Renal cortical epithelial cell (primary cell): Measurements from ENCODE around the gene FANCG. TPM values are rescaled to one million over a fixed set of nuclear protein-coding genes. Genes with fewer than 3 reads are reported as not detected.

ENCODE experiments used
- DNase-seq: peaks from one replicate; pipeline ENCODE4 v3.0.0-alpha.2; 2011; ENCODE audit warnings: low read depth
- total RNA-seq: library from RNA; depleted of rRNA; stranded (reverse); fragments of >200 nt; gene quantifications from 2 replicates; pipeline ENCODE4 v1.2.3, GENCODE V29; 2014

The FANCG gene
- total RNA-seq, 1 donor from 2014 or later = 6.7 TPM

- no peak for DNase-seq
These were observed 24.0 kb upstream of the FANCG start for GRCh38 chr9:35103660-35104191.

DNA sequence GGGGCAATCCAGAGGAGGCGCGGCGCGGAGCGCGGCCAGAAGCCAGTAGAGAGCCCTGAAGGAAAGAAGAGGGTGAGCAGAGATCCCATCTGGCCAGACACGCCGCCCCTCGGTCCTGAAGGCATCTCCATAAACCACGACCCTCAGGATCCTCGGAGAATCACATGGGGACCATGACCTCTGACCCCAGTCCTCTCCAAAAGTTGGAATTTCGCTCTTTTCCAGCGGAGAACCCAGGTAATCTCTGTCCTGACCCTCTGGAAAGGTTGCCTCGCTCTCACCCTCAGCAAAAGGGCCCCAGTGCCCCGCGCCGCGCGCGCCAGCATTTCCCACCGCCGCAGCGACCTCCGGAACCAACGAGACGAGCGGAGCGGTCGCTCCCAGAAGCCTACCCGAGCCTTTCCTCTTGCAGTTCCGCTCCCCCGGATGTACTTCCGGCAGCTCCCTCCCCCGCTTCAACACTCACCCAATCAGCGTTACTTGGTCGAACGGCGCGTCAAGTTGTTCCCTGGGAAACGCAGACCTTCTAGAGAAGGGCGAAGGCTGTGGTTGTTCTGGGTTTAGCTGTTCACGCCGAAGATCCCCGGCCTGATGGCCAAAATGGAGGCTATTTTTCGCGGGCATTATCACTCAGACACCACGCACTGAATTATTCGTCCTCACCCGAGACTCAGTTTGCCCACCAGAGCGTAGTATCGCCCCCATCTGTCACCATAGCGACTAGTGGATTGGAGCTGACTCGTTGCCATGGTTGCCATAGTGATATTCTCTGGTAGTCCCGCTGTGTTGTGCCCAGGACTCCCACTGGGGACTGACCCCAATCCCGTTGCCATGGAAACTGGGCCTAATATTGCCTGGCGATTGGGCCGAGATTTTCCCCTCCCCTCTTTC lies 23.3 kb upstream of the FANCG start, which contains the start of gene STOML2:
Gene STOML2, minus strand, starts transcription at position 363 of the 891 bp plus-strand sequence. Its CDS starts 37 bp downstream, at position 326.
- DNase-seq = peak; percentile 94

DNA sequence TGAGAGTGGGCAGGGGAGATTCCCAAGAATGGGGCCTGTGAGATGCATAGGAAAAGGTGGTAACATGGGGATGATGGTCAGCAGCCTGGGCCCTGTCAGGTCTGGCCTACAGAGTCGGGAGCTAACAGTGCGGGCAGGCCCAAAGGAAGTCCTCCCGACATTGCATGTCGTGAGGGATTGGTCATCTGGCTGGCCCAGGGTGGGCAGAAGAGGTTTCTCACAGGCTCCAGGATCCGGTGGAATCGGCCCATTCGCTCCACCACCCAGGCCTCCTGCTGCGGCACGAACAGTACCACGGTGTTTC lies 22.7 kb upstream of the FANCG start:
- DNase-seq = no peak

- DNase-seq = no peak
These were observed 17.8 kb upstream of the FANCG start for GRCh38 chr9:35097573-35097972.

DNA sequence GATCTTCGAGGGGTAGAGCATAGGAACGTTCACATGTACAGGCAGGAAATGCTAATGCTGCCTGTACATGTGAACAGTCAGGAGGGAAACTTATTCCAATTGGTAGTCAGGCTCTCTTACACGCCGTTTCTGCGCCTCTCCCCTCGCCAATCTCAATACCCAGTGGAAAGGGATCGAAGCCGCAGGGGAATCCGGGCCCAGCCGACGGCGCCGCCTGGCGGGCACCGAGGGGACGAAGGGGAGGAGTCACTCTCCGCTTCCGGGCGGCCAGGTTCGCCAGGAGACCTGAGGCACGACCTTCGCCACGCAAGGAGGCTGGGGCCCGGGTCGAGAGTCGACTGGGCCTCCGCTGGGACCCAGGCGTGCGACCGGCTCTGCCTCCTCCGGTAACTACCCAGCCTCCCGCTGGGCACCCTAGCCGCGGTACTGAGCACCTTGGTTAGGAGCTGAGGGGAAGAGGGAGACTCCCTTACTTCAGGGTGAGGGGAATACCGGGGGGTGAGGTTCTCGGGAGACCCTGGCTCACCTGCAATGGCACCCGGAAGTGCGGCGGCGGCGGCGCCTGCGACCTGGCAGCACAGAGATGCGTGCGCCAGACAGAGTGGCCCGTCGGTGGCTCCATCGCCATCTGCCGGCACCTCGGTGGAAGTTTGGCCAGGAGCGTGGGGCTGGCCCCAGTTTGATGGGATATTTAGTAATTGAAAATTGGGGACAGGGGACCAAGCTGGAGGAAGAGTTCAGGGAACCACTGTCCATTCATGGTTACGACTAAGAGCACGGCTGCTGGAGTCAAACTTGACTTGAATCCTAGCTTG lies 16.5 kb upstream of the FANCG start, which contains the start of gene PIGO:
Gene PIGO, minus strand, starts transcription at position 557 of the 815 bp plus-strand sequence. CDS start 1,026 bp downstream, outside the sequence.
- peak; percentile 60 for DNase-seq

DNA sequence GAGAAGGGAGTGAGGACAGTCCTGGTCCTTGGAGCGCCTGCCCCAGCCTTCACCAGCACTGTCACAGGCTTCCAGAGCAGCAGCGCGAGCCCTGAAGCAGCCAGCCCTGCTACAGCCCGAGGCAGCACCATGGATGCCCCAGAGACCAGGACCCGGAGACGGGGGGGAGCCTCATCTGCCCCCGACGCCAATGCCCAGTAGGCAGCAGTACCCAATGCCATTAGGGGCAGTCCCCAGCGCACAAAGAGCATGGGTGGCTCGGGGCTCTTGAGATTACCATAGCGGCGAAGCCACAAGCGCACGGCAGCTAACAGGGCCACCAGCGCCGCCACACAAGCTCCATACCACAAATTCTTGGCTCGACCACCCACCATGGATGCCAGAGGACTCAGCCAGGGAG lies 11.8 kb upstream of the FANCG start:
- DNase-seq = no peak

- DNase-seq = no peak
These were observed 9.7 kb upstream of the FANCG start for GRCh38 chr9:35089434-35089833.

GRCh38 chr9:35085078-35085477 lies 5.3 kb upstream of the FANCG start:
- no peak for DNase-seq

DNA sequence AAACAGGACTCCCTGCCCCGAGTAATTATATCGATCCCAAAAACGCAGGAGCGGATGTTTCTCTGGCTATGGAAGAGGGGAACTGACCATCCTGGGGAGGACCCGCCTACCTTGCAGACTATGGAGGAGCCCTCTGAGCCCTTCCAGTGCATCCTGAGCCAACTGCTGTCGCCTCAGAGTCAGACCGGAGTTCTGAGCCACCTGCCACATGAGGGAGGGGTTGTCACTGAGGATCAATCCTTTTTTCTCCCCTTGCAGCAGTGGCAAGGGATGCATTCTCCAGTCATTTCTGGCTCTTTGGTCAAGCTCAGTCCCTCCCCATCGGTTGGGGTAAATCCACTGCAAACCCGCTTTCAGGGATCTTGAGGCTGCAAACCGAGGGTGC lies 709 bp downstream of the FANCG start:
- DNase-seq = no peak

GRCh38 chr9:35078066-35078465 lies 1.7 kb downstream of the FANCG start:
- DNase-seq = no peak

GRCh38 chr9:35076848-35077247 lies 2.9 kb downstream of the FANCG start:
- DNase-seq = no peak

DNA sequence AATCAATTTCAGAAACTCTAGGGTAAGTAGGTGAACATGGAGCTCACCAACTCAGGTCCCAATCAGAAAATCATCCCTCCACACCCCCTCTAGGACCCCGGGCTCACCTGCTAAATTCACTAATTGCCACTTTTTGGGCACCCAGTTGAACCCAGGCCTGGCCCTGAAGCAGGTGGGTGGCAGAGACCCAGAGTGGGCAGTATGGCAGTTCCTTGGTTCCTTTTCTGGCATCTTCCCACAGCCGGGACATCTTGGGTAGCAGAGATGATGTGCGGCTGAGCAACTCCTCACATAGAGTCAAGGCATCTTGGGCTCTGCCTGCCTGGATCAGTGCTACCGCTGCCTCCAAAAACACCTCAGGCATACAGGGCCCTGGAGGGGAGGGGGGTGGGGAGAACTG lies 4.4 kb downstream of the FANCG start:
- no peak for DNase-seq

GRCh38 chr9:35074791-35075190 lies 5.0 kb downstream of the FANCG start:
- no peak for DNase-seq

DNA sequence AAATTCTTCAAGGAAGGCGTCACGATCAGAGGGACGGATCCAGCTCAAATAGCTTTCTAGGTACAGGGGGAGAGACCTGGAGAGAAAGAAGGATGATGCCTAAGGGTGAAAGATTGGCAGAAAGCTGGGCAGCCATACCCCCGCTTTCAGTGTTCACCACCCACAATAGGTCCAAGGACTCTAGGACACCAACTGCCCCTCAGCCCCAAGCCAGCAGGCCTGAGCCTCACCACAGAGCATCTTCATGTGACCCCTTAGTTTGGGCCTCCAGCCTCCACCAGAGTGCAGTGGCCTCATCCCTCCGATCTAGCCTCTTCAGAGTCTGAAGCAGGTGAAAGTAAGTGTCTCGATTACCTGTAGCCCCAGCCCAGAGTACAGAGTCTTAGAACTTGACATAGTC lies 5.6 kb downstream of the FANCG start:
- DNase-seq = no peak

- no peak for DNase-seq
These were observed 6.5 kb downstream of the FANCG start for GRCh38 chr9:35073279-35073612.

DNA sequence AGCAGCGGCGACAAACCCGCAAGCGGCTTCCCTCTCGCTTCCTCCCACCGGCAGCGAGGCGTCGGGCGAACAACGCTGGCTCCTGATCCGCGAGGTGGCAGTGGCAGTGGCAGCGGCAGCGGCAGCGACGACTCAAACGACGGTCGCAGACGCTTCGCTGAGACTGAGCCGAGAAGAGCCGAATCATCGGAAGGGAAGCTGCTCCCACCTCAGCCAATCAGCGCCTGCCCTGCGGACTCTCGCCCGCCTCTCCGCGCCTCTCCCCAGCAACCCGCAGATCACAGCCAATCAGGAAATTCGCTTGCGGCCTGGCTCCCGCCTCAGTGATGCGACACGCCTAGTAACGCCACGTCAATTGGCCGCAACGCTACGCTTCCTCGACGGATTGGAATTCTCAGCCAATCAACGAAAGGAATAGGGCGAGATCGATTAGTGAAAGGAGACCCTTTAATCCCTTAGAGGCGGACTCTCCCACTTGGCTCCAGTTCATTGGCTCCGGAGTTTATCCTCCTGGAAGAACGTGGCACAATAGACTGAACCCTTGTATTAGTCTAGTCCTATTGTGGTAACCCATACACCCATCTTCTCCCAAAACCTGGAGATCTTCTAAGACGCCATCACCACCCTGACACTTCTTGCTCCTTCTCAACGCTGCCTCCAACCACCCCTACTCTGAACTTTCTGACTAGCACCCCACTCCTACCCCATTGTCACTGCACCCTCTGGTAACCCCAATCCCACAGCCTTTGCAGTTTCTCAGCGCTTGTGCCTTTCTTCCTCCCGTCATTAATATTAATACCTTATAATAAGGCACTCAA lies 7.1 kb downstream of the FANCG start, which contains the start of gene VCP:
Gene VCP, minus strand, starts transcription at position 165 of the 818 bp plus-strand sequence. CDS start 272 bp downstream, outside the sequence.
- peak; percentile 97 for DNase-seq

GRCh38 chr9:35071814-35072460 lies 7.8 kb downstream of the FANCG start:
- peak; percentile 42 for DNase-seq

GRCh38 chr9:35070823-35071813 lies 8.6 kb downstream of the FANCG start:
- DNase-seq = peak; percentile 65

- no peak for DNase-seq
These were observed 10.7 kb downstream of the FANCG start for GRCh38 chr9:35069020-35069419.

DNA sequence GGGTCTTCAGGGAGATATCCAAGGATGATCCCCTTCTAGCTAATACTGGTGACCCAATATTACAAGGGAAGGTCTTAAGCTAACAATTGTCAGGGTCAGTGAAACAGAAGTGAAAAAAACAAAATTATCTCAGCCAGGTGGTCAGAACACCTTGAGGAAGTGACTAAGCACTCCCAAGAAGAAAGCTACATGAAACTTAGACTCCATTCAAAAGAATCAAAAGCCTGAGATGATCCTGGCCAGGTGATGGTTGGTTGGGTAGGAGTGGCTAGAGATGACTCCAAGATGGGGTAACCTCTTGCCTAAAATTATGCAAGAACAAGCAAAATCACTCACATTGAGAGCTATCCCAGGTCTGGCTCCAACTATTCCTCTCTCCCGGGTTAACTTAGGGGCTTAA lies 12.7 kb downstream of the FANCG start:
- DNase-seq = no peak
